IMR-90 (cell line): ENCODE data around the gene TRIM71. TPM values are rescaled to one million over a fixed set of nuclear protein-coding genes. Genes with fewer than 3 reads are reported as not detected.

ENCODE experiments used
- ATAC-seq: fragments of 200-7000 bp; cut with Tn5 transposase; 2 replicates; pipeline ENCODE4 v1.9.1; 2020; ENCODE audit warnings: low read depth, mild to moderate bottlenecking, moderate library complexity
- BruUV-seq: library from RNA; stranded (reverse); fragments of 400-500 nt; replicated peaks from 2 replicates; lab custom pipeline; 2021; lab: Mats Ljungman, UMichigan
- CTCF ChIA-PET: fragments of 300-600 bp; formaldehyde crosslinking; extraction: SDS; loops from one replicate; lab custom pipeline; 2021; ENCODE audit warnings: antibody characterized with exemption; lab: Yijun Ruan, JAX
- POLR2A ChIA-PET: fragments of 300-600 bp; sonication (Branson Sonifier 250); formaldehyde crosslinking; loops from one replicate; lab custom pipeline; 2022; ENCODE audit warnings: antibody characterized with exemption; ENCODE audit not compliant: unreplicated experiment; lab: Charles Lee
- DNase-seq: peaks from one replicate; pipeline ENCODE4 v3.0.0; 2013
- H2AFZ ChIP-seq: replicated peaks from 2 replicates; pipeline ENCODE3; 2013; ENCODE audit warnings: low read length, mild to moderate bottlenecking; ENCODE audit not compliant: poor library complexity
- H2AK5ac ChIP-seq: 2 replicates; pipeline ENCODE4 v1.6.1; 2013; ENCODE audit warnings: low read depth, low read length, inconsistent platforms
- H2AK9ac ChIP-seq: replicated peaks from 2 replicates; pipeline ENCODE3; 2013; ENCODE audit warnings: mild to moderate bottlenecking, low read depth, low read length, moderate library complexity; ENCODE audit not compliant: poor library complexity
- H2BK120ac ChIP-seq: 2 replicates; pipeline ENCODE4 v1.6.1; 2013; ENCODE audit warnings: low read depth, low read length, inconsistent platforms
- H2BK15ac ChIP-seq: 3 replicates; pipeline ENCODE4 v1.6.1; 2013; ENCODE audit warnings: low read depth, low read length, inconsistent platforms
- H2BK20ac ChIP-seq: 2 replicates; pipeline ENCODE4 v1.6.1; 2013; ENCODE audit warnings: low read depth, mild to moderate bottlenecking, inconsistent platforms, low read length, moderate library complexity
- H2BK5ac ChIP-seq: 2 replicates; pipeline ENCODE4 v1.6.1; 2013; ENCODE audit warnings: mild to moderate bottlenecking, low read depth, low read length, inconsistent platforms; ENCODE audit not compliant: poor library complexity, severe bottlenecking
- H3K14ac ChIP-seq: replicated peaks from 2 replicates; pipeline ENCODE4 v1.6.1; 2013; ENCODE audit warnings: low read depth, low read length, inconsistent platforms
- H3K18ac ChIP-seq: 2 replicates; pipeline ENCODE4 v1.6.1; 2013; ENCODE audit warnings: low read depth, low read length, control low read depth
- H3K23ac ChIP-seq: 2 replicates; pipeline ENCODE4 v1.6.1; 2013; ENCODE audit warnings: low read depth, low read length, inconsistent platforms
- H3K27ac ChIP-seq: 2 replicates; pipeline ENCODE4 v1.5.1; 2013; ENCODE audit warnings: mild to moderate bottlenecking, control low read depth, low read length; ENCODE audit not compliant: insufficient read depth
- H3K27me3 ChIP-seq: 2 replicates; pipeline ENCODE4 v1.6.1; 2013; ENCODE audit warnings: low read length; ENCODE audit not compliant: control insufficient read depth, insufficient read depth
- H3K36me3 ChIP-seq: 2 replicates; pipeline ENCODE4 v1.6.1; 2013; ENCODE audit warnings: low read length, mixed read lengths; ENCODE audit not compliant: control insufficient read depth, insufficient read depth
- H3K4ac ChIP-seq: 2 replicates; pipeline ENCODE4 v1.6.1; 2013; ENCODE audit warnings: low read depth, low read length, inconsistent platforms
- H3K4me1 ChIP-seq: 2 replicates; pipeline ENCODE4 v1.6.1; 2013; ENCODE audit warnings: low read length, mixed read lengths; ENCODE audit not compliant: control insufficient read depth, insufficient read depth
- H3K4me2 ChIP-seq: 2 replicates; pipeline ENCODE4 v1.6.1; 2013; ENCODE audit warnings: low read depth, mild to moderate bottlenecking, control low read depth, low read length, moderate library complexity
- H3K4me3 ChIP-seq: 2 replicates; pipeline ENCODE4 v1.5.1; 2013; ENCODE audit warnings: low read depth, mild to moderate bottlenecking, control low read depth, low read length, moderate library complexity; ENCODE audit not compliant: insufficient read depth
- H3K56ac ChIP-seq: 2 replicates; pipeline ENCODE4 v1.6.1; 2013; ENCODE audit warnings: low read length, inconsistent platforms; ENCODE audit not compliant: insufficient read depth; ENCODE audit errors: extremely low read depth
- H3K79me1 ChIP-seq, 2 experiments: 2 replicates each; pipeline ENCODE4 v1.6.1; 2013; ENCODE audit warnings: low read length in 2 of 2, inconsistent platforms in 1 of 2, low read depth in 1 of 2
- H3K9ac ChIP-seq: 2 replicates; pipeline ENCODE4 v1.6.1; 2013; ENCODE audit warnings: low read depth, low read length, control low read depth
- H3K9me1 ChIP-seq: 2 replicates; pipeline ENCODE4 v1.6.1; 2013; ENCODE audit warnings: low read length, inconsistent platforms; ENCODE audit not compliant: insufficient read depth
- H3K9me3 ChIP-seq: 2 replicates; pipeline ENCODE4 v1.6.1; 2013; ENCODE audit warnings: low read length; ENCODE audit not compliant: control insufficient read depth, insufficient read depth
- H4K20me1 ChIP-seq: 2 replicates; pipeline ENCODE4 v1.6.1; 2013; ENCODE audit warnings: low read length, inconsistent platforms; ENCODE audit not compliant: insufficient read depth
- H4K5ac ChIP-seq: 2 replicates; pipeline ENCODE4 v1.6.1; 2013; ENCODE audit warnings: mild to moderate bottlenecking, low read depth, low read length, control low read depth
- H4K8ac ChIP-seq, 2 experiments: 2 replicates each; pipeline ENCODE4 v1.6.1; 2013; ENCODE audit warnings: low read depth in 2 of 2, low read length in 2 of 2, control low read depth in 1 of 2, inconsistent platforms in 1 of 2
- H4K91ac ChIP-seq: 2 replicates; pipeline ENCODE4 v1.6.1; 2013; ENCODE audit warnings: low read depth, low read length, inconsistent platforms; ENCODE audit not compliant: insufficient read depth
- BHLHE40 ChIP-seq: fragments of 150-350 bp; IDR thresholded peaks from 2 replicates; pipeline ENCODE4 v1.6.1; 2016; ENCODE audit warnings: mild to moderate bottlenecking, low read depth, low read length
- CEBPB ChIP-seq: IDR thresholded peaks from 2 replicates; pipeline ENCODE4 v1.6.1; 2012; ENCODE audit warnings: low read depth, low read length, improper control_type of control experiment
- CHD1 ChIP-seq: IDR thresholded peaks from 2 replicates; pipeline ENCODE4 v1.6.1; 2012; ENCODE audit warnings: low read depth, low read length, improper control_type of control experiment
- CTCF ChIP-seq: conservative IDR thresholded peaks from 2 replicates; pipeline ENCODE4 v1.5.1; 2012; ENCODE audit warnings: mild to moderate bottlenecking, low read depth, low read length, improper control_type of control experiment
- FOS ChIP-seq: fragments of 150-350 bp; IDR thresholded peaks from 2 replicates; pipeline ENCODE4 v1.6.1; 2016; ENCODE audit warnings: low read depth, low read length
- MAFK ChIP-seq: IDR thresholded peaks from 2 replicates; pipeline ENCODE4 v1.6.1; 2012; ENCODE audit warnings: low read depth, low read length, improper control_type of control experiment
- MAZ ChIP-seq: IDR thresholded peaks from 2 replicates; pipeline ENCODE4 v1.6.1; 2012; ENCODE audit warnings: low read depth, mild to moderate bottlenecking, low read length, improper control_type of control experiment, moderate library complexity, borderline replicate concordance
- NFE2L2 ChIP-seq: fragments of 150-350 bp; IDR thresholded peaks from 2 replicates; pipeline ENCODE4 v1.6.1; 2016; ENCODE audit warnings: low read depth, mild to moderate bottlenecking, low read length
- POLR2A ChIP-seq: IDR thresholded peaks from 2 replicates; pipeline ENCODE4 v1.6.1; 2012; ENCODE audit warnings: mild to moderate bottlenecking, low read depth, low read length
- RAD21 ChIP-seq: IDR thresholded peaks from 2 replicates; pipeline ENCODE4 v1.6.1; 2012; ENCODE audit warnings: low read length, improper control_type of control experiment
- RCOR1 ChIP-seq: IDR thresholded peaks from 2 replicates; pipeline ENCODE4 v1.6.1; 2012; ENCODE audit warnings: mild to moderate bottlenecking, low read length, improper control_type of control experiment; ENCODE audit not compliant: insufficient replicate concordance
- RFX5 ChIP-seq: IDR thresholded peaks from 2 replicates; pipeline ENCODE4 v1.8.0; 2012; ENCODE audit warnings: low read depth, mild to moderate bottlenecking, low read length, moderate library complexity
- SMC3 ChIP-seq: fragments of 150-350 bp; IDR thresholded peaks from 2 replicates; pipeline ENCODE4 v1.6.1; 2016; ENCODE audit warnings: low read depth, mild to moderate bottlenecking, antibody characterized with exemption, low read length, moderate library complexity
- USF2 ChIP-seq: fragments of 150-350 bp; IDR thresholded peaks from 2 replicates; pipeline ENCODE4 v1.6.1; 2017; ENCODE audit warnings: mild to moderate bottlenecking, antibody characterized with exemption, low read length, low read depth
- WGBS, 2 experiments: methylation state at CpG; one replicate each; pipeline versions ENCODE4 v1.1.5 to v1.1.7; 2013; ENCODE audit warnings: missing lambda C conversion rate in 2 of 2; ENCODE audit not compliant: insufficient read length in 1 of 2; ENCODE audit errors: extremely low coverage in 2 of 2; 5-methylcytosine and 5-hydroxymethylcytosine counted together
- dilution Hi-C: fragments of 300-500 bp; cut with HindIII; formaldehyde crosslinking; loops from one replicate; pipeline ENCODE4 v1.14.3; 2018; ENCODE audit warnings: low sequenced_read_pairs; ENCODE audit not compliant: unreplicated experiment
- in situ Hi-C: fragments of 300-500 bp; cut with MboI; formaldehyde crosslinking; loops from 3 replicates; pipeline ENCODE4 v1.14.3; 2019; ENCODE audit warnings: low sequenced_read_pairs, inconsistent platforms, mixed read lengths
- intact Hi-C: fragments of 100-400 bp; cut with micrococcal nuclease; formaldehyde crosslinking; loops from 2 replicates; pipeline ENCODE4 v1.10.0; 2022
- polyA plus RNA-seq, 3 experiments: library from polyadenylated mRNA; depleted of rRNA; stranded (reverse); fragments of >200 nt; gene quantifications; 2 replicates each; pipeline ENCODE4 v1.2.3, GENCODE V29; 2012; ENCODE audit warnings: low replicate concordance in 1 of 3
- total RNA-seq: library from RNA; depleted of rRNA; stranded (reverse); fragments of >200 nt; gene quantifications from 2 replicates; pipeline ENCODE4 v1.2.3, GENCODE V29; 2012

TRIM71 gene
- total and polyA plus RNA-seq, 2 of the 4 experiments (the other 2 are of a cell fraction): not detected

DNA sequence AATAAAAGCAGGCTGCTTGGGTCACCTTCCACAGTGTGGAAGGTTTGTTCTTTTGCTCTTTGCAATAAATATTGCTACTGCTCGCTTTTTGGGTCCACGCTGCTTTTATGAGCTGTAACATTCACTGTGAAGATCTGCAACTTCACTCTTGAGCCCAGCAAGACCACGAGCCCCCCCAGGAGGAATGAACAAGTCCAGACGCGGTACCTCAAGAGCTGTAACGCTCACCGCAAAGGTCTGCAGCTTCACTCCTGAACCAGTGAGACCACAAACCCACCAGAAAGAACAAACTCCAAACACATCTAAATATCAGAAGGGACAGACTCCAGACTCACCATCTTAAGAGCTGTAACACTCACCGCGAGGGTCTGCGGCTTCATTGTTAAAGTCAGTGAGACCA lies 86.2 kb downstream of the TRIM71 start:
- no peaks in the 10 kb centered on the region for H3K9me1 ChIP-seq
- H4K20me1 ChIP-seq: no peaks in the 10 kb centered on the region
- ATAC-seq (no peak), DNase-seq (no peak)
- H2AFZ ChIP-seq: no peak overlapping the region
- POLR2A ChIA-PET: no interaction called here
- WGBS, 2 experiments: 38% methylated on average over 1 of the region's 10 CpGs; no CpG with 5 or more reads in 1 of the 2 experiments
- no peak overlapping the region for H3K4me3 ChIP-seq
- H3K4ac ChIP-seq: no peak overlapping the region
- no peak overlapping the region for H3K23ac ChIP-seq
- intact Hi-C loops (no loop called here), dilution Hi-C loops (no loop called here), in situ Hi-C loops (no loop called here)
- H2BK15ac ChIP-seq: no peak overlapping the region
- H3K14ac ChIP-seq: no peak overlapping the region
- no peak overlapping the region for H3K27ac ChIP-seq
- no peak overlapping the region for H3K9ac ChIP-seq
- H3K36me3 ChIP-seq: no peaks in the 10 kb centered on the region
- no peak overlapping the region for H3K56ac ChIP-seq
- BruUV-seq: no TSS peak
- H2AK9ac ChIP-seq: no peak overlapping the region
- no peak overlapping the region for H2BK5ac ChIP-seq
- no peak overlapping the region for H3K4me2 ChIP-seq
- H4K5ac ChIP-seq: no peak overlapping the region
- no peak overlapping the region for H4K8ac ChIP-seq
- CTCF ChIA-PET: no interaction called here
- H4K91ac ChIP-seq: no peak overlapping the region
- H3K79me1 ChIP-seq: no peaks in the 10 kb centered on the region
- no peak overlapping the region for H2BK120ac ChIP-seq
- no peak for TF ChIP-seq FOS
- no peak for TF ChIP-seq CHD1
- no peak for TF ChIP-seq RFX5
- no peak for TF ChIP-seq RAD21
- TF ChIP-seq NFE2L2: no peak
- no peak for TF ChIP-seq USF2
- TF ChIP-seq RCOR1: no peak
- TF ChIP-seq MAZ: no peak
- TF ChIP-seq CEBPB: no peak
- no peak for TF ChIP-seq POLR2A
- TF ChIP-seq CTCF: no peak
- TF ChIP-seq SMC3: no peak
- TF ChIP-seq MAFK: no peak
- no peak for TF ChIP-seq BHLHE40
- H2AK5ac ChIP-seq: no peak overlapping the region
- no peak overlapping the region for H2BK20ac ChIP-seq
- no peak overlapping the region for H3K18ac ChIP-seq
- no peaks in the 10 kb centered on the region for H3K4me1 ChIP-seq
- H3K9me3 ChIP-seq: no peaks in the 10 kb centered on the region
- peaks cover 6% of the 10 kb centered on the region for H3K27me3 ChIP-seq
